Upper lobe of left lung (tissue), 6 donors: ENCODE measurements around the gene GTSE1. TPM values are rescaled to one million over a fixed set of nuclear protein-coding genes. Genes with fewer than 3 reads are reported as not detected.

Source experiments
- ATAC-seq, 2 donors: fragments of 200-7000 bp; cut with Tn5 transposase; one replicate each; pipeline ENCODE4 v1.9.1; 2022; ENCODE audit warnings: mild to moderate bottlenecking in 2 of 2, moderate library complexity in 2 of 2; ENCODE audit not compliant: low FRiP score in 2 of 2
- DNase-seq, 2 donors: peaks; one replicate each; pipeline ENCODE4 v3.0.0-alpha.2; 2019 to 2020
- H3K27ac ChIP-seq, 4 donors: fragments of 200-600 bp; sonication (generic); one replicate each; pipeline ENCODE4 v1.5.1; 2016 to 2019
- H3K27me3 ChIP-seq, 4 donors: fragments of 200-600 bp; sonication (generic); one replicate each; pipeline ENCODE4 v1.5.1; 2017 to 2019
- H3K36me3 ChIP-seq, 4 donors: fragments of 200-600 bp; sonication (generic); one replicate each; pipeline ENCODE4 v1.5.1; 2016 to 2019
- H3K4me1 ChIP-seq, 4 donors: fragments of 200-600 bp; sonication (generic); one replicate each; pipeline ENCODE4 v1.5.1; 2018 to 2019
- H3K4me3 ChIP-seq, 4 donors: fragments of 200-600 bp; sonication (generic); one replicate each; pipeline ENCODE4 v1.5.1; 2017 to 2019; ENCODE audit warnings: mild to moderate bottlenecking in 2 of 4, moderate library complexity in 1 of 4
- H3K9me3 ChIP-seq, 4 donors: fragments of 200-600 bp; sonication (generic); one replicate each; pipeline ENCODE4 v1.5.1; 2018 to 2019
- CTCF ChIP-seq, 6 experiments: fragments of 450-650 bp in 4 of 6; fragments of 200-600 bp in 2 of 6; sonication (generic) in 2 of 6; IDR thresholded peaks; one replicate each; pipeline ENCODE4 v1.5.1; 2016 to 2019; ENCODE audit warnings: antibody characterized with exemption in 6 of 6
- EP300 ChIP-seq, 4 donors: sonication (generic); formaldehyde crosslinking; IDR thresholded peaks; one replicate each; pipeline ENCODE4 v1.5.1; 2017; ENCODE audit warnings: antibody characterized with exemption in 4 of 4, control low read depth in 2 of 4
- POLR2A ChIP-seq, 4 donors: fragments of 450-650 bp; IDR thresholded peaks; one replicate each; pipeline ENCODE4 v1.5.1; 2016 to 2017; ENCODE audit warnings: antibody characterized with exemption in 4 of 4, mild to moderate bottlenecking in 2 of 4
- POLR2AphosphoS5 ChIP-seq, 2 donors: sonication (generic); formaldehyde crosslinking; IDR thresholded peaks; one replicate each; pipeline ENCODE4 v1.5.1; 2017; ENCODE audit warnings: antibody characterized with exemption in 2 of 2
- WGBS, 2 donors: methylation state at CpG; one replicate each; pipeline ENCODE4 v1.1.5; 2017 to 2018; 5-methylcytosine and 5-hydroxymethylcytosine counted together
- total RNA-seq, 6 donors: library from RNA; depleted of rRNA in 4 of 6; stranded (reverse); fragments of >200 nt in 4 of 6; gene quantifications; one replicate each; pipeline versions ENCODE4 v1.1.0 to v1.2.1, GENCODE V29; 2016 to 2021
- donor health status: DM: no; HTN: no; CAD: no; lungs with moderate emphysema.
- donor health status: DM: no; HTN: yes; CAD: no; lungs with severe emphysema.

Gene GTSE1
- total RNA-seq, 6 donors from 2014 or later = 0.30 to 4.4 (median 1.4) TPM; not detected in 1

- Histone ChIP-seq H3K4me1 (peaks cover 19 to 40% (median 32%) of the 10 kb centered on the region in 4 donors), H3K27me3 (no peaks in the 10 kb centered on the region), H3K4me3 (peak within 1 kb of the TSS; percentile 56 to 92 (median 80)), H3K9me3 (no peaks in the 10 kb centered on the region), H3K36me3 (peaks cover 4 to 21% (median 7%) of the 10 kb centered on the region in 4 donors), H3K27ac (peak within 1 kb of the TSS; percentile 71 to 90 (median 84))
- TF ChIP-seq POLR2A (IDR thresholded peaks at IDR 0.05) (peak in 3 of 4 donors; percentile 36 to 82 (median 38)), POLR2AphosphoS5 (IDR thresholded peaks at IDR 0.05) (peak; percentile 61 to 73), CTCF (IDR thresholded peaks at IDR 0.05) (peak in 1 of 6 experiments; percentile 13), EP300 (IDR thresholded peaks at IDR 0.05) (no peak)
- ATAC-seq = peak; percentile 97 to 99
- 1 to 5% methylated on average over 10 to 17 of the region's 74 CpGs for WGBS, 2 donors
- DNase-seq = peak; percentile 95 to 97
Observed at GRCh38 chr22:46267431-46268279, 29.0 kb upstream of the GTSE1 start, which contains the start of gene TTC38. Gene TTC38, plus strand, starts transcription at chr22:46268008. Its CDS starts 32 bp downstream, at chr22:46268040.

DNA sequence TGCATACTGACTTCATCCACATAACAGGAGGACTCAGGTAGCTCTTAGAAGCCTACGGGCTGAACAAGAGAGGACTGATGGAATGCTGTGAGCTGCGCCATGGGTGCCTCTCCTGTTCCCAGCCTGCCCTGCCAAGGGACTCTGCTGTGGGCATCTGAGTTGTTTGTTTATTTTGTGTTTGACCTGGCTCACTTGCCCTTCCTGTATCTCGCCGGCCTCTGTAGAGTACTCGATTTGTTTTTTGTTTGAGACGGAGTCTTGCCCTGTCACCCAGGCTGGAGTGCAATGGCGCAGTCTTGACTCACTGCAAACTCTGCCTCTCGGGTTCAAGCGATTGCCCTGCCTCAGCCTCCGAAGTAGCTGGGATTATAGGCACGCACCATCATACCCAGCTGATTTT is 27.1 kb upstream of the GTSE1 start:
- 67 to 78% methylated on average over 10 to 11 of the region's 11 CpGs for WGBS, 2 donors
- TF ChIP-seq EP300 (IDR thresholded peaks at IDR 0.05) (no peak), POLR2A (IDR thresholded peaks at IDR 0.05) (no peak), CTCF (IDR thresholded peaks at IDR 0.05) (no peak), POLR2AphosphoS5 (IDR thresholded peaks at IDR 0.05) (no peak)

DNA sequence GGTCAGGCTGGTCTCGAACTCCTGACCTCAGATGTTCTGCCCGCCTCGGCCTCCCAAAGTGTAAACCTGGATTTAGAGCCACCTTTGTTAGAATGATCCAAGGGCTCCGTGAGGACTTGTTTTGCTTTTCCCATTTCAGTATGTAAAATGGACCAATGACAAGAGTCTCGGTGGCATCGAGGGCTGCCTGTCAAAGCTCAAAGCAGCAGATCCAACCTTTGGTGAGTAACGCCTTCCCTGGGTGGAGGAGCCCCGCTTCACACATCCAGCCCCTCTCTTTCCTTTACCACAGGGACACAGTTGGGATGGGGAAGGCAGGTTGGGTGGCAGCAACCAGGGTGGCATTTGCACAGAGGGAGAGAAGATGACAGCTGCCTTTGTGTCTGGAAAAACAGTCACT is 24.5 kb upstream of the GTSE1 start:
- WGBS, 2 donors = 93 to 100% methylated on average over 8 of the region's 8 CpGs
- Histone ChIP-seq H3K27ac (no peak overlapping the region), H3K9me3 (no peaks in the 10 kb centered on the region), H3K4me1 (peaks cover 19 to 26% (median 22%) of the 10 kb centered on the region in 4 donors), H3K27me3 (no peaks in the 10 kb centered on the region), H3K36me3 (peaks cover 23 to 66% (median 47%) of the 10 kb centered on the region in 4 donors), H3K4me3 (no peak overlapping the region)
- no peak for DNase-seq
- TF ChIP-seq EP300 (IDR thresholded peaks at IDR 0.05) (no peak), POLR2AphosphoS5 (IDR thresholded peaks at IDR 0.05) (no peak), POLR2A (IDR thresholded peaks at IDR 0.05) (no peak), CTCF (IDR thresholded peaks at IDR 0.05) (no peak)
- ATAC-seq = no peak

More for the DNA sequence above, 27.1 kb upstream of the GTSE1 start:
- peak overlapping the region in 1 of 4 donors; percentile 1 for H3K4me3 ChIP-seq
- peaks cover 21 to 40% (median 25%) of the 10 kb centered on the region in 4 donors for H3K36me3 ChIP-seq
- H3K9me3 ChIP-seq = no peaks in the 10 kb centered on the region
- ATAC-seq (no peak), DNase-seq (no peak)
- peaks cover 19 to 32% (median 28%) of the 10 kb centered on the region in 4 donors for H3K4me1 ChIP-seq
- no peaks in the 10 kb centered on the region for H3K27me3 ChIP-seq
- peak overlapping the region in 3 of 4 donors; percentile 30 to 45 (median 37) for H3K27ac ChIP-seq

GRCh38 chr22:46272762-46273431 is 23.8 kb upstream of the GTSE1 start:
- DNase-seq = no peak
- Histone ChIP-seq H3K27me3 (no peaks in the 10 kb centered on the region), H3K36me3 (peaks cover 27 to 73% (median 51%) of the 10 kb centered on the region in 4 donors), H3K4me3 (no peak overlapping the region), H3K4me1 (peaks cover 17 to 22% (median 20%) of the 10 kb centered on the region in 4 donors), H3K27ac (no peak overlapping the region), H3K9me3 (no peaks in the 10 kb centered on the region)
- TF ChIP-seq CTCF (IDR thresholded peaks at IDR 0.05) (no peak), POLR2A (IDR thresholded peaks at IDR 0.05) (no peak), POLR2AphosphoS5 (IDR thresholded peaks at IDR 0.05) (no peak), EP300 (IDR thresholded peaks at IDR 0.05) (no peak)
- no peak for ATAC-seq
- WGBS, 2 donors = 91 to 94% methylated on average over 9 to 12 of the region's 12 CpGs
